Thymus (tissue), 11 donors: Measurements from ENCODE around the gene CHD9. TPM values are rescaled to one million over a fixed set of nuclear protein-coding genes. Genes with fewer than 3 reads are reported as not detected.
"Not testable (repeated sequence)": the region's sequence is repeated elsewhere in the genome, so short reads cannot be mapped to it uniquely, and the experiment has no call there.

Source experiments
- DNase-seq, 9 donors: peaks; one replicate each; pipeline ENCODE4 v3.0.0-alpha.2; 2013; ENCODE audit warnings: low spot score in 9 of 9, low read depth in 6 of 9, missing footprints in 1 of 9
- H3K27ac ChIP-seq, 2 donors: one replicate each; pipeline ENCODE4 v1.5.1; 2013; ENCODE audit warnings: control low read depth in 1 of 2, low read depth in 1 of 2, low read length in 1 of 2, mild to moderate bottlenecking in 1 of 2, moderate library complexity in 1 of 2
- H3K27me3 ChIP-seq, 2 donors: one replicate each; pipeline ENCODE4 v1.5.1; 2013; ENCODE audit warnings: low read length in 1 of 2; ENCODE audit not compliant: control insufficient read depth in 2 of 2, insufficient read depth in 1 of 2
- H3K36me3 ChIP-seq, 2 donors: one replicate each; pipeline ENCODE4 v1.5.1; 2013; ENCODE audit warnings: low read length in 1 of 2, mild to moderate bottlenecking in 1 of 2, moderate library complexity in 1 of 2; ENCODE audit not compliant: control insufficient read depth in 2 of 2, insufficient read depth in 2 of 2
- H3K4me1 ChIP-seq, 2 donors: one replicate each; pipeline ENCODE4 v1.5.1; 2013; ENCODE audit warnings: low read length in 2 of 2; ENCODE audit not compliant: control insufficient read depth in 2 of 2, insufficient read depth in 2 of 2
- H3K4me3 ChIP-seq, 2 donors: one replicate each; pipeline ENCODE4 v1.5.1; 2013; ENCODE audit warnings: low read length in 2 of 2, control low read depth in 1 of 2, mild to moderate bottlenecking in 1 of 2
- H3K9me3 ChIP-seq, 2 donors: one replicate each; pipeline ENCODE4 v1.5.1; 2013; ENCODE audit warnings: low read length in 1 of 2, mild to moderate bottlenecking in 1 of 2; ENCODE audit not compliant: control insufficient read depth in 2 of 2, insufficient read depth in 1 of 2
- WGBS: extraction: QIAGEN DNeasy Blood & Tissue Kit; methylation state at CpG from one replicate; pipeline ENCODE4 v1.1.7; 2013; 5-methylcytosine and 5-hydroxymethylcytosine counted together
- polyA plus RNA-seq: library from polyadenylated mRNA; stranded (reverse); fragments of 200-250 nt; gene quantifications from one replicate; pipeline ENCODE4 v1.2.3, GENCODE V29; 2013
- total RNA-seq: library from RNA; stranded (reverse); fragments of 120-200 nt; gene quantifications from one replicate; pipeline ENCODE4 v1.2.4, GENCODE V29; 2013
- donor health status: healthy.

The CHD9 gene
- total and polyA plus RNA-seq, 2 donors, result 15.3 to 43.7 TPM

- Histone ChIP-seq H3K4me1 (no peaks in the 10 kb centered on the region), H3K27me3 (no peaks in the 10 kb centered on the region), H3K27ac (no peak overlapping the region), H3K36me3 (peaks cover 39 to 53% of the 10 kb centered on the region in 2 donors), H3K4me3 (no peak overlapping the region), H3K9me3 (no peaks in the 10 kb centered on the region)
- no peak for DNase-seq
Measured at GRCh38 chr16:53297477-53297876, 242.7 kb downstream of the CHD9 start.

DNA sequence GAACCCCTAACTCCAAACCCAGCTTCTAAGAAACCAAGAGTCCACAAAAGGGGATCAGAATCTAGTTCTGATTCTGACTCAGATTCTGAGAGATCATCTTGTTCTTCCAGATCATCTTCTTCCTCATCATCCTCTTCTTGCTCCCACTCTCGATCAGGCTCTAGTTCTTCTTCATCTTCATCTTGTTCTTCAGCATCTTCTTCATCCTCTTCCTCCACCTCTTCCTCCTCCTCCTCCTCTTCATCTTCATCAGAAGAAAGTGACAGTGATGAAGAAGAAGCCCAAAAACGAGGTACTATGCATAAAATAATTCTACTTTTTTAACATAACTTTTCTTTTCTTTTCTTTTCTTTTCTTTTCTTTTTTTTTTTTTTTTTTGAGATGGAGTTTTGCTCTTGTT, 249.5 kb downstream of the CHD9 start:
- Histone ChIP-seq H3K4me1 (no peaks in the 10 kb centered on the region), H3K4me3 (no peak overlapping the region), H3K36me3 (peaks cover 31 to 47% of the 10 kb centered on the region in 2 donors), H3K9me3 (no peaks in the 10 kb centered on the region), H3K27me3 (no peaks in the 10 kb centered on the region), H3K27ac (no peak overlapping the region)
- DNase-seq, result no peak
- WGBS, result 97% methylated on average over 2 of the region's 2 CpGs

DNA sequence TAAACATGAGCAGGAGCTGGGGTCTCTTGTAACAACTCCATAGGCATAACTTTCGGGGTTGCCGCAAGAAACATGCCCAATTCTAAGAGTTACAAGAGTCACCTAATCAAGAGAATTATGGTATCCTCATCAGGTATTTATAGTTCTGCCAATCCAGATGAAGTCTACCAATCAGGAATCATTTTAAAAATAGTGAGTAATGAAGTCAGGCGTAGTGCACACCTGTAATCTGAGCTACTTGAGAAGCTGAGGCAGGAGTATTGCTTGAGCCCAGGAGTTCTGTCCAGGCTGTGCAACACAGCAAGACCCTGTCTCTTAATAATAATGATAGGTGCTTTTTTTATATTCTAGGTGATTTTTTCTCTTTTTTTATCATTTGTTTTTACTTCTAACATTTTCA, 251.0 kb downstream of the CHD9 start:
- DNase-seq, result no peak
- H3K36me3 ChIP-seq, result peaks cover 31 to 40% of the 10 kb centered on the region in 2 donors
- H3K27me3 ChIP-seq, result no peaks in the 10 kb centered on the region
- no peak overlapping the region for H3K4me3 ChIP-seq
- no peaks in the 10 kb centered on the region for H3K9me3 ChIP-seq
- 97% methylated on average over 3 of the region's 3 CpGs for WGBS
- no peak overlapping the region for H3K27ac ChIP-seq
- H3K4me1 ChIP-seq, result no peaks in the 10 kb centered on the region

DNA sequence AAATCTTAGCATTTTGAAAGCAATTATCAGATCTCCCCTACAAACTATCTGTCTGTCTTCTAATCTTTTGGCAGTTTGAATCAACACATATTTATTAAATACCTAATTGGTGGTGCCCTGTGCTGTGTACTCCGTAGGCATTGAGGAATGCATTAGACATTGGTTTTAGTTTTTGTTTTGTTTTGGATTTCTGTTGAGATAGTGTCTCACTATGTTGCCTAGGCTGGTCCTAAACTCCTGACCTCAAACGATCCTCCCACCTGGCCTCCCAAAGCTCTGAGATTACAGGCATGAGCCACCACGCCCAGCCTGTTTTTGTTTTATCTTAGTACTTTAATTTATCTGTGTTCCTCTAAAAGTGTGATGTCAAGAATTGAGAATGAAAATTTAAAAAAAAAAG, 254.7 kb downstream of the CHD9 start:
- H3K9me3 ChIP-seq, result no peaks in the 10 kb centered on the region
- no peak overlapping the region for H3K27ac ChIP-seq
- no peaks in the 10 kb centered on the region for H3K4me1 ChIP-seq
- WGBS, result 97% methylated on average over 3 of the region's 3 CpGs
- H3K4me3 ChIP-seq, result no peak overlapping the region
- no peaks in the 10 kb centered on the region for H3K27me3 ChIP-seq
- H3K36me3 ChIP-seq, result peaks cover 27 to 37% of the 10 kb centered on the region in 2 donors
- no peak for DNase-seq

DNA sequence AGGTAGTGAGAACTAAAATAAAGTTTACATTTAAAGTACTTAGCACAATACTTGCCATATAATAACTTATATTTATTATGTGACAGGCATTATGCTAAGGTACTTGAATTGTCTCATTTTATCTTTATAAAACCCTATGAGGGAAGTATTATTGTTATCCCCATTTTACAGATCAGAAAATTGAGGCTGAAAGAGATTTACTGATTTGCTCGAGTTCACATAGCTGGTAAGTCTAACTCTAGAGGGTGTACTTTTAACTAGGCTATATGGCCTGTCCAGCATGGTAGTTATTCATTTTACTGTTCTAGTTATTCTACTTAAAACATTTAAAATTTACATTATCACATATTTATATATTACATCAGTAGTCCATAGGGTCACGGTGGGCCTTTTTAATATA, 266.2 kb downstream of the CHD9 start:
- DNase-seq, result no peak
- H3K9me3 ChIP-seq, result no peaks in the 10 kb centered on the region
- H3K4me3 ChIP-seq, result no peak overlapping the region
- H3K4me1 ChIP-seq, result no peaks in the 10 kb centered on the region
- no peak overlapping the region for H3K27ac ChIP-seq
- over 99% methylated on average over 2 of the region's 2 CpGs for WGBS
- H3K27me3 ChIP-seq, result no peaks in the 10 kb centered on the region
- H3K36me3 ChIP-seq, result peaks cover 20 to 27% of the 10 kb centered on the region in 2 donors

GRCh38 chr16:53323924-53324323, 269.1 kb downstream of the CHD9 start:
- Histone ChIP-seq H3K4me1 (no peaks in the 10 kb centered on the region), H3K4me3 (no peak overlapping the region), H3K27me3 (no peaks in the 10 kb centered on the region), H3K36me3 (peaks cover 14 to 21% of the 10 kb centered on the region in 2 donors), H3K9me3 (no peaks in the 10 kb centered on the region), H3K27ac (no peak overlapping the region)
- no peak for DNase-seq
- 99% methylated on average over 5 of the region's 5 CpGs for WGBS

DNA sequence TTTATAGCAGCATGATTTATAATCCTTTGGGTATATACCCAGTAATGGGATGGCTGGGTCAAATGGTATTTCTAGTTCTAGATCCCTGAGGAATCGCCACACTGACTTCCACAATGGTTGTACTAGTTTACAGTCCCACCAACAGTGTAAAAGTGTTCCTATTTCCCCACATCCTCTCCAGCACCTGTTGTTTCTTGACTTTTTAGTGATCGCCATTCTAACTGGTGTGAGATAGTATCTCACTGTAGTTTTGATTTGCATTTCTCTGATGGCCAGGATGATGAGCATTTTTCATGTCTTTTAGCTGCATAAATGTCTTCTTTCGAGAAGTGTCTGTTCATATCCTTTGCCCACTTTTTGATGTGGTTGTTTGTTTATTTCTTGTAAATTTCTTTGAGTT, 276.2 kb downstream of the CHD9 start:
- WGBS, result 92% methylated on average over 2 of the region's 3 CpGs
- H3K4me3 ChIP-seq, H3K36me3 ChIP-seq, H3K9me3 ChIP-seq, H3K4me1 ChIP-seq, H3K27me3 ChIP-seq, DNase-seq, H3K27ac ChIP-seq: not testable (repeated sequence)

DNA sequence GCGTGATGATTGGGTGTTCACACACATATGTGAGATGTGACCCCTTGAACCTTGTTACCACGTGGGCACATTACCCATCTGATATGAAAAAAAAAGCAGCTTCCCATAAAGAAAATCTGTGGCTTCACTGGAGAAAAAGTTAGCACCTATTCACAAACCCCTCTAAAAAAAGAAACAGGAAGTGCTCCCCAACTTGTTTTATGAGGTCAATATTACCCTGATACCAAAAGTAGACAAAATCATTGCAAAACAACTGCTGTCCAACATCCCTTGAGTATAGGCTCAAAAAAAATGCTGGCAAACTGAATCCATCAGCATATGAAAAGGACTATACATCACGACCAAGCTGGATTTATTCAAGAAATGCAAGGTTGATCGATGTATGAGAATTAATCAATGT, 279.8 kb downstream of the CHD9 start:
- DNase-seq, result no peak
- H3K27ac ChIP-seq, result no peak overlapping the region
- H3K4me1 ChIP-seq, result no peaks in the 10 kb centered on the region
- no peaks in the 10 kb centered on the region for H3K9me3 ChIP-seq
- no peaks in the 10 kb centered on the region for H3K27me3 ChIP-seq
- H3K36me3 ChIP-seq, result no peaks in the 10 kb centered on the region
- H3K4me3 ChIP-seq, result no peak overlapping the region
- WGBS, result 77% methylated on average over 4 of the region's 4 CpGs

- no peak for DNase-seq
- Histone ChIP-seq H3K9me3 (no peaks in the 10 kb centered on the region), H3K36me3 (no peaks in the 10 kb centered on the region), H3K27me3 (no peaks in the 10 kb centered on the region), H3K4me3 (no peak overlapping the region), H3K4me1 (no peaks in the 10 kb centered on the region), H3K27ac (no peak overlapping the region)
Measured at GRCh38 chr16:53337294-53337693, 282.5 kb downstream of the CHD9 start.

DNA sequence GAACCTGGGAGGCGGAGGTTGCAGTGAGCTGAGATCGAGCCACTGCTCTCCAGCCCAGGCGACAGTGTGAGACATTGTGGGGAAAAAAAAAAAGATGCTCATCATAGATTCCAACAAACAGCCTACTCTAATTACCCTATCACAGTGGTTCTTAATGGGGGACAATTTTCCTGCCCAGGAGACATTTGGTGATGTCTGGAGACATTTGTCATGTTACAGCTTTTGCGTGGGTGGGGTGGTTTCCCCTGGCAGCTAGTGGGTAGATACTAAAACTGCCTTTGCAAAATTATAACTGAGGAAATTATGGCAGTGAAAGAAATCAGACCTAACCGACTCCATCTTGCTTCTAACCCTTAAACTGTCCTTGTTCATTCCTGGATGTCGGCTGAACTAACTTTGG, 287.0 kb downstream of the CHD9 start:
- Histone ChIP-seq H3K27ac (no peak overlapping the region), H3K4me3 (no peak overlapping the region), H3K4me1 (no peaks in the 10 kb centered on the region), H3K27me3 (no peaks in the 10 kb centered on the region), H3K36me3 (no peaks in the 10 kb centered on the region), H3K9me3 (no peaks in the 10 kb centered on the region)
- 95% methylated on average over 6 of the region's 6 CpGs for WGBS
- no peak for DNase-seq
